Superior temporal gyrus (tissue), 1 donor: Measurements from ENCODE around the gene ADGRL1.
A peak's percentile ranks its signal among the peaks of the same experiment; 100 is the strongest.
"Not testable (repeated sequence)": the region's sequence is repeated elsewhere in the genome, so short reads cannot be mapped to it uniquely, and the experiment has no call there.

Experiments
- DNase-seq: peaks from one replicate; pipeline ENCODE4 v3.0.0-alpha.2; 2016; ENCODE audit errors: extremely low spot score

ADGRL1 gene

DNA sequence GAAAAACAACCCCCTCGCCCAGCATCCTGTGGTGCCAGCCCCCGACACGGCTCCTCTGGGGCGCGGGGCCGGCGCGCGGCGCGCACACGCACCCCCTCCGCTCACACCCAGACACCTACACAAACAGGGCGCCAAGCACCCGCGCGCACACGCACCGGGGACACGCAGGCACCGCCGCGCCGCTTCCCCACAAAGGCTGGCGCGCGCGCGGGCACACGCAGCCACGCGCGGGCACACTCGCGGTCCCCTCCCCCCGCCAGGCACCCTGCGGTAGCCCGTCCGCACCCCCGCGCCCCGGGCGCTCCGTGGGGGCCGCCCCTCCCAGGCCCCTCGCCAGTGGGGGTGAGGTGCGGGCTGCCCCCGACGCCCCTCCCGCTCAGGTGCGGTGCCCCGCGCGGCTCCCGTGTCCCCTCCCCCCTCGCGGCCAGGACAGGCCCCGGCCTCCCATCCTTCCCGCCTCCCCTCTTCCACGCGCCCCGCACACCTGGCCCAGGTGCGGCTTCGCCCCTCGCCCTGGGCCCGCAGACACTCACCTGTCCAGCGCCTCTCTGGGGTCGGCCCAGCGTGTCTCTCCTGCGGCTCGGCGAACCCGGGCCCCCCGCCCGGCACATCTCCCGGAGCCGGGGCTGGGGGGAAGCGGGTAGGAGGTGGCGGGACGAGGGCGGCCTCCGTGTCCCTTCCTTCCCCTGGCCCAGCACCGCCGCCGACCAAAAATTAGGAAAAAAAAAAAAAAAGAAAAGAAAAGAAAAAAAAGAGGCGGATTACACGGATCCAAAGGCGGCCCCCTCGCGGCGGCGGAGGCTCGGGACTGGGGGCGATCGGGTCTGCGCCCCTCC is at the start of gene ADGRL1:
Gene ADGRL1 (minus strand): TSS at position 718 of the 836 bp plus-strand sequence. CDS start 22,567 bp downstream, outside the sequence.
- peak; percentile 29 for DNase-seq

DNA sequence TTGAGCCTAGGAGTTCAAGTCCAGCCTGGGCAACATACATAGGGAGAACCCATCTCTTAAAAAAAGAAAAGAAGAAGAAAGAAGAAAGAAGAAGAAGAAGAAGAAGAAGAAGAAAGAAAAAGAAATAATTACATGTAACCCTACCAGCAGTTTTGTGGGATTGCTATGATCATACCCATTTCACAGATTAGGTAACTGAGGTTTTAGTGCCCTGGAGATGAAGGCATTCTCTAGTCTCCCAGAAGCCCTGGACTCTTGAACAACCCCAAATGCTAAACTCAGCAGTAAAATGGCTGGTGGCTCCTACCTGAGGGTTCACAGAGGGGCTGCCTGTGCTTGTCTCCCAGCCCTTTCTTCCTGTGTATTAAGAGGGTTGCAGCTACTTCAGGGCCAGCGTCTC is 49.3 kb upstream of the ADGRL1 start:
- DNase-seq: not testable (repeated sequence)

DNA sequence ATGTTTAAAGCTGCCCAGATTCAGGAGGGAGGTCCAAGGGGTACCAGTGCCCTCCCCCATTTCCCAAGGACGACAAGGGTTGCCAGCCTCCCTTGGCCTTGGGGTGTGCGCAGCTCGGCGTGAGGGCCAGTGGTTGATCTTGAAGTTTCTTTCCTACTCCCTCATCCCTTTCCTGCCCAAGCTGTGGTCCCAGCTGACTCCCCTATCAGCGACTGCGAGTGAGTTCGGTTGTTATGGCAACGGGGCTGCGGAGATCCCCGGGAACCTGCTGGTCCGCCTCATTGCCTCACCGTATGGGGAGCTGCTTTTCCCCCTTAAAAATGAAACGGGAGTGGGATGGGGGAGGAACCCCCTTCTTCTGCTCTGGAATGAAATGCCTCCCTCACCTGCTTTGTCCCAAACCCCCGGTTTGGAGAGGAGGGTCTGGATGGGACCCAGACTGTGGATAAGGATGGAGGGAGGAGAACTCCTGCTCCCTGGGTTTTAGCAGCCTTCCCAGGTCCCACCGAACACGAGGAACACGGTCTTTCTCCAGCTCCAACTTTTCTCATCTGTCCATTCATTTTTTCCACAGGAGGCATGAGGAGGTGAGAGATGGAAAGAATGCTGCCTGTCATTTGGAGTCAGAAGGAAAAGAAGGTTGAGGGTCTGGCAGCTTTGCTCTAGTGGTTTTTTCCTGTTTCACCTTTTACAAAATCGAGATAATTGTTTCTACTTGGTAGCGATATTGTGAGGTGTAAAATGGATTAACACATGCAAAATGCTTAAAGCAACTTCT is 48.0 kb upstream of the ADGRL1 start:
- DNase-seq: peak; percentile 6

DNA sequence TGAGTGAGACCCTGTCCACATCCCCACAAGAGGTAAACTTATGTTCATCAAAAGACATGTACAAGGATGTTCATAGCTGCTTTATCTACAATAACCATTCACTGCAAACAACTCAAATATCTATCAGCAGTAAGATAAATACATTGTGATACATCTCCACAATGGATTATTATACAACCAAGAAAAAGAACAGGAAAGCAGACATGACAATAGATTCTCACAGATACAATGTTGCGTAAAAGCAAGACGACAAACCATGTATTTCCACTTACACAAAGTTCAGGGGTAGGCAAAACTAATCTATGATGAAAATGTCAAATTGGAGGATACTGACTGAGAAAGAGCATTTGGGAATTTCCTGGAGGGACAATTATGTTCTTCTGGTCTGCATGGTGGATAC is 46.2 kb upstream of the ADGRL1 start:
- DNase-seq: not testable (repeated sequence)

DNA sequence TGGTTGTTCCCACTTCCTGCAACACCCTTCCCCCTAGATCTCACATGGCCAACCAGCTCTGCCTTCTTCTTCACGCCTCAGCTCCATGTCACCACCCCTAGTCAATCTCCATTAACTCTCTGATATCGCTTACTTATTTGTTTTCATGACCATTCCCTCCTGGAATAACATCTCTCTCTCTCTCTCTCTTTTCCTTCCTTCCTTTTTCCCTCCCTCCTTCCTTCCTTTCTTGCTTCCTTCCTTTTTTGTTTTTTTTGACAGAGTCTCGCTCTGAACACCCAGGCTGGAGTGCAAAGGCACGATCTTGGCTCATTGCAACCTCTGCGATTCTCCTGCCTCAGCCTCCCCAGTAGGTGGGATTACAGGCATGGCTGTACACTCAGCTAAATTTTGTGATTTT is 44.9 kb upstream of the ADGRL1 start:
- no peak for DNase-seq

DNA sequence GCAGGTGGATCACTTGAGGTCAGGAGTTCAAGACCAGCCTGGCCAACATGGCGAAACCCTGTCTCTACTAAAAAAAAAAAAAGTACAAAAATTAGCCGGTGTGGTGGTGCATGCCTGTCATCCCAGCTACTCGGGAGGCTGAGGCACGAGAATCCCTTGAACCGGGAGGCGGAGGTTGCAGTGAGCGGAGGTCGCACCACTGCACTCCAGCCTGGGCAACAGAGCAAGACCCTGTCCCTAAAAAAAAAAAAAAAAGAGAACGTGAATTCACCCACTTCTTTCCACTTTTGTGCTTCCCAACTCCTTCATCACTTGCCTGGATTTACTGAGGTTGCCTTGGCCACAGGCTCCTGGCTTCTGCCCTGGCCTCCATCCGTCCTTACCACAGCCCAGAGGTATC is 44.3 kb upstream of the ADGRL1 start:
- DNase-seq: not testable (repeated sequence)

DNA sequence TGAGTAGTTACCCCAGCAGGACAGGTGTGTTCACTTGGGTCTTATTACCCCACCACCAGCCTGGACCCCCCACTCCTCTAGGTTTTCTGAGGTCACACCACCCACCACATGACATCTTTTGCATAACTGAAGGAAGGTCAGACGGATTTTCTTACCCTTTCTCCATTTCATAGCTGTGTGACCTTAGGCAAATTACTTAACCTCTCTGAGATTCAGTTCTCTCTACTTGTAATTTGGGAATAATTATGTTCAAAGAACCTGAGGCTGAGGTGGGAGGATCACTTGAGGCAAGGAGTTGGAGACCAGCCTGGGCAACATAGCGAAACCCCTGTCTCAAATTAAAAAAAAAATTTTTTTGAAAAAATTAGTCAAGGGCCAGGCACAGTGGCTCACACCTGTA is 43.9 kb upstream of the ADGRL1 start:
- not testable (repeated sequence) for DNase-seq

DNA sequence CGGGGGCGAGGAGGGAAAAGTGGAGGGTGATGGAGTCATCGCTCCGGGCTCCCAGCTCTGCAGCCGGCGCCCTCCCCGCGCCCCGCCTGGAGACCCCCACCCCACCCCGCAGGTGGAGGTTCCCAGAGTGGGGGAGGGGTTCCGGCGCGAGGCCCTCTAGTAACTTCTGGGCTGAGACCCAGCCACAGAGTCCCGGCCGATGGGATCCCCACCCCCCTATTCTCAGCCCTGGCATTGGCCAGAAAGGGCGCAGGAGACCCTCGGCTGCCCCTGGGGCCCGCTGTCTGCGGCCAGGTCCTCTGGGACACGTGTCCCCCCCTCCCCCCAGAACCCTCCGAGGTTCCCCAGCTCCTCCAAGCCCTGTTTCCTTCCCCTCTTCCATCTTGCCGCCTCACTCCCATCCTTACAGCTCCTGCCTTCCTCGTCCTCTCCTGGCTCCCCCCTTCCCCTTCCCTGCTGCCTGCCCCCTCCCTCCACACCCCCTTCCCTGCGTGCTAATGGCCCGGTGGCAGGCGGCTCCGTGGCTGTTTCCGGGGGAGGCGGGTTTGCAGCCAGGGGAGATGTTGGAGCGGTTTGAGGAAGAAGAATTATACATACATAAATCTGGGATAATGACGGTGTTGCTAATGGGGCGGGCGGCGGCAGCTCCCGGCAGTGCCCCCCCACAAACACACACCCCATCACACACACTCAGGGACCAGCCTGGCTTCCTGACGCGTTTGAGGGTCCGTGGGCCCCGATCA is 43.2 kb upstream of the ADGRL1 start:
- peak; percentile 12 for DNase-seq

DNA sequence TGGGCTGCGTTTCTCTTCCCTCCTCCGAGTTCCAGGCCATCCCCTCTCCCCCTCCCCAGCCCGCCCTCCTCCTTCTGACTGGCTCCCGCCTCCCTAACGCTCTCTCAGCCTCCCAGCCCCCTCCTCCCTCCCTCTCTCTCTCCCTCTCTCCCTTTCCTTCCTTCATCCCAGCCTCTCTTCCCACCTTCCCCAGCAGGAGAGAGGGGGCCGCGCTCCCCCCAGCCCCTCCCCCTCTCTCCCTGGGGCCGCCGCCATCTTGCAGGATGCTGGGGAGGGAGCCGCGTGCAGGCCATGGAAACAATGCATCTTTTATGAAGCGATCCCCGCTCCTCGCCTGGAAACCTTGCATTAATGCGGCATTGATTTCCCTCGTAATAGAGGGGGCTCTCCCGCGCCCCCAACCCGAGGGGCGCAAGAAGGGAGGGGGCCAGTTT is 42.6 kb upstream of the ADGRL1 start:
- peak; percentile 48 for DNase-seq

DNA sequence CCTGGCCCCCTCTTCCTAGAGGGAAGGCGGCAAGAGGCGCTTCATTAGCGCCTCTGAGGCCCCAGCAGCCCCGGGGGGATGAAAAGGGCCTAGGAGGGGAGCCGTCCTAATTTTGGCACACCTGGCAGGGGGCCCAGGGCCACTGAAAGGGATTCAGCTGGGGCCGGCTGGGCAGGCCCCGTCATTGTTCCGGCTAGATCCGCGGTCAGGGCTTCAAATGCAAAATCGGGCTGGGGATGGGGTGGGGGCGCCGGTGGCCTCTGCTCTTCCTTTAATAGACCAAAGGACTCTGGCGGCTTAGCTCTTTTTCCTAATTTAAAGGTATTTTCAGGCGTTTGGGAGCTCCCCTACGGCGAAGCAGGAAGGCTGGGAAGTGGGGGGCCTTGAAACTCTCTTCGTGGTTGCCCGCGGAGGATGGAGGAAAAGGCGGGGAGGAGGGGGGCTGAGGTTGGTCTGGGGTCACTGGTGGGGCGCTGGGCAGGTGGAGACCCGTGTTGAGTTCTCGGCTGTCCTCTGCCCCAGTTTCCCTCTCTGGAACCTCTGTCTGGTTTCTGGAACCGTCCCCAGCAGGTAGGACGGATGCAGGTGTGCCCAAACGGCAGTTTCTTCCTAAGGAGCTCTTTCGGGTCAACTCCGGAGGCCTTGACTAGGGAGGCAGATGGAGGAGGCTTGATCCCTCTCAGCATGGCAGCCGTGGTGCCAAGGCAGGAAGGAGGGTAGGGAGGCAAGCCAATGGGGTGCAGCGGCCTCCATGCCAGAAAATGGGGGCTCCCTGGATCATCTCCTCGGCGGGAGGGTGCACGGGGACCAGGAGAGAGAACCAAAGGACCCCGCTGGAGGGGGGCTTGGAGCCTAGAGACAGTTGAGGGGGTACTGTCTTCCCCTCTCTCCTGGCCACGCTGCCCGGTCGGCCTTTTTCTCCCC is 41.8 kb upstream of the ADGRL1 start:
- peak; percentile 11 for DNase-seq

DNA sequence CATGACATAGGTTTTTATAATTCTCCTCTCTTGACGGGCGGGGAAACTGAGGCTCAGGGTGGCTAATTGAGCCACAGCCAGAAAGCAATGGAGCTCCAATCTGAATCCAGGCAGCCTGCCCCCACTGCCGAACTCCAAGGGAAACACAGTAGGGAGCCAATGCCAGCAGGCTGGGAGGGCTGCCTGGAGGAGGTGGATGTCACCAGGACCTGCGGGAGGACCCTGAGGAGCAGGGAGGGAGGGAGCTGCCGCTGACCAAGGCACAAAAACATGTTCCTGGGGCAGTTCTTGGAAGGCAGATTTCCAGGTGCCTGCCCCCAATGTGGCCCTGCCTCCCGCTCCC is 41.2 kb upstream of the ADGRL1 start:
- not testable (repeated sequence) for DNase-seq

DNA sequence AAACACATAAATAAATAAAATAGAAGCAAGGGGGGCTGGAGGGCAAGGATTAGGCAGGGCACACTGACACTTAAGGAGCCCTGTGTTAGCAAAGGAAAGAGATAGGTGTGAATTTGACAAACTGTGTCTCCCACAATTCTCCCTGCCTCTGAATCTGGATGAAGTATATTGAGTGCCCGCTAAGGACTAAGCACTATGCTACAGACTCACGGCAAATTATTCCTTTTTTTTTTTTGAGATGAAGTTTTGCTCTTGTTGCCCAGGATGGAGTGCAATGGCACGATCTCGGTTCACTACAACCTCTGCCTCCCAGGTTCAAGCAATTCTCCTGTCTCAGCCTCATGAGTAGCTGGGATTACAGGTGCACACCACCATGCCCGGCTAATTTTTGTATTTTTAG is 38.4 kb upstream of the ADGRL1 start:
- not testable (repeated sequence) for DNase-seq

DNA sequence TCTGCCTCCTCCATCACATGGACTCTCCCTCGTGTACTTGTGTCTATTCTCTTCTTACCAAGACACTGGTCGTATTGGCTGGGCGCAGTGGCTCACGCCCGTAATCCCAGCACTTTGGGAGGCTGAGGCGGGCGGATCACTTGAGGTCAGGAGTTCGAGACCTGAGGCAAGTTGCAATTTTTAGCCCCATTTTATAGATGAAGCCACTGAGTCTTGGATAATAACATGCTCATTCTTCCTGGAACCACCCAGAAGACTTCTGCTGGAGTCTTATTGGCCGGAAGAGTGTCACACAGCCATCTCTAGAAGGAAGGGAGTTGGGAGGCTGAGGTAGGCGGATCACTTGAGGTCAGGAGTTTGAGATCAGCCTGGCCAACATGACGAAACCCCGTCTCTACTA is 37.7 kb upstream of the ADGRL1 start:
- DNase-seq: not testable (repeated sequence)

DNA sequence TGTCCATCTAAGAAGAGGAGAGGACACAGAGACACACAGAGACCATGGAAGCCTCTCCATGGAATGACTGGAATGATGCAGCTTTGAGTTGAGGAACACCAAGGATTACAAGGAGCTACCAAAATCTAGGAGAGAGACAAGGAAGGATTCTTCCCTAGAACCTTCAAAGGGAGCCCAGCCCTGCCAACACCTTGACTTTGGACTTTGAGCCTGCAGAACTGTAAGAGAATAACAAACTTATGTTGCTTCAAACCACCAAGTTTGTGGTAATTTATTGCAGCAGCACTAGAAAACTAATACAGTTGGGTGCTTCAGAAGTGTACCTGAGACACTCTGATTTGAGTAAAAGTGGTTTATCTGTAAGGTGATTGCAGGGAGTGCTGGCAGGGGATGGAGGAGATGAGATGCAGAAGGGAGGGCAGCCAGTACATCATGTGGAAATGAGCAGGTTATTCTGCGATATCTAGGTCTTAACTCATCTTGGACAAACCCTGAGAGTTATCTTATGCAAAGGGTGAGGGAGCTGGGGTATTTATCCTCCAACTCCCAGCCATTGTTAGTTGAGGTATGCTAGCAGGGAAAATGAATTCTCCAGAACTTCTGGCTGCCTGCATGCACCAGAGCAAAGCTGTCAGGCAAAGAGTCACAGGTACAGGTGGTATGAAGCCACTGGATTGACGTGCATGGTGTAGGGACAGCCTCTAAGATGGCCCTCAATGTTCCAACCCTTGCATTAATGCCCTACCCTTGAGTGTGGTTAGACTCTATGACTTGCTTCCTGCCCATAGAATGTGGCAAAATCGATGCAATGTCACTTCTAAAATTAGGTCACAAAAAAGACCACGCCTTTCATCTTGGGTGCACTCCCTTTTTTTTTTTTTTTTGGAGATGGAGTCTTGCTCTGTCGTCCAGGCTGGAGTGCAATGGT is 31.3 kb upstream of the ADGRL1 start:
- DNase-seq: no peak

DNA sequence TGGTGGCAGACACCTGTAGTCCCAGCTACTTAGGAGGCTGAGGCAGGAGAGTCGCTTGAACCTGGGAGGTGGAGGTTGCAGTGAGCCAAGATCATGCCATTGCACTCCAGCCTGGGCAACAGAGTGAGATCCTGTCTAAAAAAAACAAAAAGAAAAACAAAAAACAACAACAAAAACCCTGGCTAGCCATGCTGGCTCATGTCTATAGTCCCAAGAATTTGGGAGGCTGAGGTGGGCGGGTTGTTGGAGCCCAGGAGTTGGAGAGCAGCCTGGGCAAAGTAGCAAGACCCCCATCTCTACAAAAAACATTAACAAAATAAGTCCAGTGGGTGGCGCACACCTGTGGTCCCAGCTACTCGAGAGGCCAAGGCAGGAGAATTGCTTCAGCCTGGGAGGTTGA is 27.0 kb upstream of the ADGRL1 start:
- not testable (repeated sequence) for DNase-seq

DNA sequence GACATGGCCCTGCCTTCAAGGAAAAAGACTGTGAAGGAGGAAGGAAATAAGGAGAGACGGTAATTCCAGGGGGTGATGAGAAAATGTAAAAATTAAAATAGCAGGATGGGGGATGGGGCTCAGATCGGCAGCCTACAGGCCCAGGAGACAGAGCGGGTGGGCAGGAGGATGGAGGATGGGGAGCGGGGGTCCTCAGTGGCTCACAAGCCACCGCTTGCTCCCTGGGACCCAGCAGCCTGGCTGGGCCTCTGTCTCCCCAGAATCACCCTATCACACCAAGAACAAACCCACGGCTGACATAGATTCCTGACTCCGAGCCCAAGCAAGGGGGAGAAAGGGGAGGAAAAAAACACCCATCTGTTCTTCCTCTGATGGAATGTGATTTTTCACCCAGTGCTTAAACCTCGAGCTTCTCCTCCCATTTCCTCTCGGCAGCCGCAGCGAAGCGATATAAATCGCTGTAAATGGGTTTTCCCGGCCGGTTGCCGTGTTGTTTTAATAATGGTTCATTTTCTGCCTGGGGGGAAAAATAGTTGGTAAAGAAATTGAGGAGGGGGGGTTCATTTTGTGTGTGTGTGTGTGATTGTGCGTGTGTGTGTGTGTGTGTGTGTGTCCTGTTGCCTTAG is 22.6 kb upstream of the ADGRL1 start:
- not testable (repeated sequence) for DNase-seq

DNA sequence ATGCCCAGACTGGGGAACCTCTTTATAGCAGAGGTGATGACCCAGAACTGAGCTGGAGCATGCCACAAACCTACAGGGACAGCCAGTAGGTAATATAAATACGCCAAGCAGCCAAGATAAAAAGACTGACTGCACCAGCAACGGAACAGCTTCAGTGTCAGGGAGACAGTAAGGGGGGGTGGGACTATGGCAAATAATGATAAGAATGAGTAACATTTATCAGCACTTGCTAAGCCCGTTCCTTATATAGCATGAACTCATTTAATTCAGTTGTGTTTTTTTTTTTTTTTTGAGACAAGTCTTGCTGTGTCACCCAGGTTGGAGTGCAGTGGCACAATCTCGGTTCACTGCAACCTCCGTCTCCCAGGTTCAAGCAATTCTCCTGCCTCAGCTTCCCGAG is 20.5 kb upstream of the ADGRL1 start:
- not testable (repeated sequence) for DNase-seq

DNA sequence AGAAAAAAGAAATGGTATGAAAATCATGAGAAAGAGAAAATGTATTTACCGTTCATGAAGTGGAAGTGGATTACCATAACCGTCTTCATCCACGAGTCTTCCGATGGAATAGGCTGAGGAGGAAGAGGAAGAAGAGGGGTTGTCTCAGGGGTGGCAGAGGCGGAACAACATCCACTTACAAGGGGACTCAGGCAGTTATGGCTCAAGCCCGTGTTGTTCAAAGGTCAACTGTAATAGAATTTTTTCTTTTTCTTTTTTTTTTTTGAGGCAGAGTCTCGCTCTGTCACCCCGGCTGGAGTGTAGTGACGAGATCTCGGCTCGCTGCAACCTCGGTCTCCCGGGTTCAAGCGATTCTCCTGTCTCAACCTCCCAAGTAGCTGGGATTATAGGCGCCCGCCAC is 16.9 kb upstream of the ADGRL1 start:
- no peak for DNase-seq

DNA sequence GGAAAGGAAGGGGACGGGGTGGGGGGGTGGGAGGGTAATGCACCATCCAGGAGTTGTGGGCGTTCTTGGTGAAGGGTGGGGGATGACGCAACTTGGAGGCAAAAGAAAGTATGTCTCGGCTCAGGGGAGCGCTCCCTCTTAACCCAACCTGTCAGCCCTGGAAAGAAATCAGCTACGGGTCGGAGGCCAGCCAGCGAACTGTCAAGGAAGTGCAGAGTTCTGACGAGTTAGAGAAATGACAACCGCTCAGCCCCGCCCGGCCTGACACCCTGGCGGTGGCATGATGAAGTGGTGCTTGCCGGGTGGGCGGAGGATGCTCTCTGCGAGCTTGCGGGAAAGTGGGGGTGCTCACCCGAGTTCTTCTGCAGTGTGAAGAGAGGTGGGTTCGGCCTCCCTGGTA is 15.4 kb upstream of the ADGRL1 start:
- not testable (repeated sequence) for DNase-seq
